H9 (cell line): ENCODE data around the gene NFKBIA. TPM values are rescaled to one million over a fixed set of nuclear protein-coding genes. Genes with fewer than 3 reads are reported as not detected.

ENCODE experiments used
- DNase-seq: peaks from one replicate; pipeline ENCODE4 v3.0.0-alpha.2; 2017
- H2AFZ ChIP-seq: one replicate; pipeline ENCODE4 v1.6.1; 2013; ENCODE audit warnings: mild to moderate bottlenecking, low read length, control low read depth, moderate library complexity
- H2AK5ac ChIP-seq: 2 replicates; pipeline ENCODE4 v1.6.1; 2013; ENCODE audit warnings: low read length, control low read depth, mixed read lengths; ENCODE audit not compliant: insufficient read length
- H2BK120ac ChIP-seq: one replicate; pipeline ENCODE4 v1.6.1; 2013; ENCODE audit warnings: low read depth, mild to moderate bottlenecking, low read length, control low read depth, inconsistent platforms; ENCODE audit not compliant: poor library complexity, severe bottlenecking
- H2BK12ac ChIP-seq: 2 replicates; pipeline ENCODE4 v1.6.1; 2013; ENCODE audit warnings: low read length, control low read depth, mixed read lengths, low read depth; ENCODE audit not compliant: insufficient read length
- H2BK15ac ChIP-seq: 2 replicates; pipeline ENCODE4 v1.6.1; 2013; ENCODE audit warnings: low read depth, low read length, control low read depth
- H2BK20ac ChIP-seq: one replicate; pipeline ENCODE4 v1.6.1; 2013; ENCODE audit warnings: low read depth, mild to moderate bottlenecking, low read length, control low read depth, inconsistent platforms; ENCODE audit not compliant: poor library complexity, severe bottlenecking
- H2BK5ac ChIP-seq: 2 replicates; pipeline ENCODE4 v1.6.1; 2013; ENCODE audit warnings: low read length, control low read depth, mixed read lengths; ENCODE audit not compliant: insufficient read length
- H3K14ac ChIP-seq: 2 replicates; pipeline ENCODE4 v1.6.1; 2013; ENCODE audit warnings: low read length, control low read depth; ENCODE audit not compliant: insufficient read depth
- H3K18ac ChIP-seq: 2 replicates; pipeline ENCODE4 v1.6.1; 2013; ENCODE audit warnings: low read depth, mild to moderate bottlenecking, mixed read lengths, low read length, control low read depth; ENCODE audit not compliant: insufficient read length
- H3K23ac ChIP-seq: 2 replicates; pipeline ENCODE4 v1.6.1; 2013; ENCODE audit warnings: low read length, control low read depth, mixed read lengths, low read depth; ENCODE audit not compliant: insufficient read length
- H3K23me2 ChIP-seq: 2 replicates; pipeline ENCODE4 v1.6.1; 2013; ENCODE audit warnings: low read depth, mild to moderate bottlenecking, mixed read lengths, low read length, control low read depth; ENCODE audit not compliant: insufficient read length, poor library complexity, severe bottlenecking
- H3K27ac ChIP-seq: 2 replicates; pipeline ENCODE4 v1.5.1; 2013; ENCODE audit warnings: low read length, control low read depth, mixed read lengths, low read depth; ENCODE audit not compliant: insufficient read length
- H3K27me3 ChIP-seq: 2 replicates; pipeline ENCODE4 v1.6.1; 2013; ENCODE audit warnings: low read length, control low read depth, inconsistent platforms; ENCODE audit not compliant: insufficient read depth
- H3K4ac ChIP-seq: 2 replicates; pipeline ENCODE4 v1.6.1; 2013; ENCODE audit warnings: low read depth, mild to moderate bottlenecking, control low read depth, inconsistent platforms, low read length, moderate library complexity
- H3K4me1 ChIP-seq: 2 replicates; pipeline ENCODE4 v1.6.1; 2013; ENCODE audit warnings: low read length, control low read depth, inconsistent platforms; ENCODE audit not compliant: insufficient read depth
- H3K4me2 ChIP-seq: 2 replicates; pipeline ENCODE4 v1.6.1; 2013; ENCODE audit warnings: low read length, control low read depth, mixed read lengths; ENCODE audit not compliant: insufficient read length, insufficient read depth
- H3K56ac ChIP-seq: 2 replicates; pipeline ENCODE4 v1.6.1; 2013; ENCODE audit warnings: low read depth, mild to moderate bottlenecking, mixed read lengths, low read length, control low read depth; ENCODE audit not compliant: insufficient read length
- H3K79me1 ChIP-seq: 2 replicates; pipeline ENCODE4 v1.6.1; 2013; ENCODE audit warnings: low read depth, mild to moderate bottlenecking, moderate library complexity, low read length, control low read depth, inconsistent platforms; ENCODE audit not compliant: insufficient read depth, poor library complexity, severe bottlenecking
- H3K79me2 ChIP-seq: 2 replicates; pipeline ENCODE4 v1.6.1; 2013; ENCODE audit warnings: low read length, control low read depth, inconsistent platforms; ENCODE audit not compliant: insufficient read depth
- H3K9ac ChIP-seq: 2 replicates; pipeline ENCODE4 v1.6.1; 2013; ENCODE audit warnings: low read length, control low read depth, mixed read lengths; ENCODE audit not compliant: insufficient read length; ENCODE audit errors: extremely low read depth
- H3K9me3 ChIP-seq: one replicate; pipeline ENCODE4 v1.6.1; 2013; ENCODE audit warnings: low read depth, low read length, inconsistent platforms; ENCODE audit not compliant: control insufficient read depth
- H3T11ph ChIP-seq: one replicate; pipeline ENCODE4 v1.6.1; 2013; ENCODE audit warnings: mild to moderate bottlenecking, low read length, control low read depth, inconsistent platforms
- H4K20me1 ChIP-seq: one replicate; pipeline ENCODE4 v1.6.1; 2013; ENCODE audit not compliant: control insufficient read depth, insufficient read length, insufficient read depth
- H4K5ac ChIP-seq: 2 replicates; pipeline ENCODE4 v1.6.1; 2013; ENCODE audit warnings: low read depth, mild to moderate bottlenecking, mixed read lengths, low read length, control low read depth; ENCODE audit not compliant: insufficient read length
- H4K8ac ChIP-seq: replicated peaks from 2 replicates; pipeline ENCODE4 v1.6.1; 2013; ENCODE audit warnings: low read length, control low read depth, mixed read lengths, low read depth; ENCODE audit not compliant: insufficient read length
- H4K91ac ChIP-seq: 2 replicates; pipeline ENCODE4 v1.6.1; 2013; ENCODE audit warnings: low read depth, mild to moderate bottlenecking, moderate library complexity, mixed read lengths, low read length, control low read depth; ENCODE audit not compliant: insufficient read length
- H3K27ac Mint-ChIP-seq, 3 experiments: 2 replicates in 2 of 3; 3 replicates in 1 of 3; pipeline ENCODE4 v1.8.0; 2020 to 2021; ENCODE audit warnings: mixed read lengths in 3 of 3, mild to moderate bottlenecking in 1 of 3, moderate library complexity in 1 of 3
- H3K27me3 Mint-ChIP-seq: 2 replicates; pipeline ENCODE4 v1.8.0; 2021; ENCODE audit warnings: low read depth, mild to moderate bottlenecking, moderate library complexity, mixed read lengths
- H3K36me3 Mint-ChIP-seq, 3 experiments: 2 replicates in 2 of 3; 3 replicates in 1 of 3; pipeline ENCODE4 v1.8.0; 2020 to 2021; ENCODE audit warnings: low read depth in 3 of 3, mixed read lengths in 3 of 3; ENCODE audit not compliant: insufficient read depth in 1 of 3
- H3K4me1 Mint-ChIP-seq, 2 experiments: 2 replicates each; pipeline ENCODE4 v1.8.0; 2020; ENCODE audit warnings: mixed read lengths in 2 of 2
- H3K4me3 Mint-ChIP-seq, 2 experiments: 2 replicates in 1 of 2; 3 replicates in 1 of 2; pipeline ENCODE4 v1.8.0; 2020 to 2021; ENCODE audit warnings: mild to moderate bottlenecking in 2 of 2, mixed read lengths in 2 of 2, moderate library complexity in 1 of 2
- H3K9me3 Mint-ChIP-seq, 2 experiments: 2 replicates in 1 of 2; 3 replicates in 1 of 2; pipeline ENCODE4 v1.8.0; 2020; ENCODE audit warnings: mild to moderate bottlenecking in 2 of 2, mixed read lengths in 2 of 2, moderate library complexity in 1 of 2
- WGBS: extraction: QIAGEN DNeasy Blood & Tissue Kit; methylation state at CpG from one replicate; pipeline ENCODE4 v1.1.7; 2013; ENCODE audit warnings: missing lambda C conversion rate, low lambda C conversion rate, mixed read lengths; ENCODE audit not compliant: insufficient read length; ENCODE audit errors: extremely low coverage; 5-methylcytosine and 5-hydroxymethylcytosine counted together
- total RNA-seq: library from RNA; stranded (reverse); gene quantifications from 2 replicates; pipeline ENCODE4 v1.2.1, GENCODE V29; 2021
- TF ChIP-seq, protein P1 (sequence below): fragments of 200-600 bp; sonication (generic); conservative IDR thresholded peaks from 3 replicates; pipeline ENCODE4 v1.8.0; 2021; ENCODE audit warnings: antibody characterized with exemption, mild to moderate bottlenecking

Gene NFKBIA
- total RNA-seq, 1 experiment from 2014 or later, result 38.4 TPM

DNA sequence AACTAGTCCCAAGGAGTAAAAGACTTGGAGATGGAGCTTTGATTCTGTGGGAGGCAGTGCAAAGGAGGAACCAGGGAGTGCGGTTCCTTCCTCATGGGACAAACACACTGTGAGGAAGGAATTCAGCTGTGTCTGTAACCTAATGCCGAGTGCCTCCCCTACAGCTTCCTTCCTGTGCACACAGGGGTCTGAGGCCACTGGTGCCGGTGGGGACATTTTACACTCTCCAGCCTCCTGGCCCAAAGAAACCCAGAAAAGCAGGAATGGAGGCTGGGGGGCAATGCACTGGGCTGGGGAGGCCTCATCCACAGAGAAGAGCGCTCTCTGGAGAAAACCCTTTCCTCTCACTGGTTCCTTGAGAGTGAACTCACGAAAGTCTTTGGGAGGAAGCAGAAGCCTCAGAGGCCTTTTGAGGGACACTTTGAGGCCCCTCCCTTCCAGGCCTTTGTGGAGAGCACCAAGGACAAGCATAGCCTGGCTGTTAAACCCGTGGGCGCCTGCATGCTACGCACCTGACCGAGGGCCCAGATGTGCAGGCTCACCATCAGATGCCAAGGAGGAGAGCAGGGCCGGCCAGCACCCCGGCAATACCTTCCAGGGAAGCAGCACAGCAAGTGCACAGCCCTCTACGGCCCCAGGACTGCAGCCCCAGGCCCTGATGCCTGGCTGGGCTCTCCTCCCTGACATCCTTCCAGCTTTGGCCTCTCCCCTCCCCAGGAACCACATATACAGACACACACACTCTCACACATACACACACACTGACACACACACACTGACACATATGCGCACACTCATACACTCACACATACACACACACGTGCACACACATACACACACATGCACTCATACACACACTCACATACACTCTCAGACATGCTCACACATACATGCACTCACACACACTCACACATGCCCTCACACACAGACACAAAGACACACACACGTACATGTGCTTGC, 52.0 kb downstream of the NFKBIA start:
- no peak overlapping the region for H2AK5ac ChIP-seq
- no peaks in the 10 kb centered on the region for H3K27me3 ChIP-seq
- no peak overlapping the region for H3K27ac ChIP-seq
- no peak overlapping the region for H3K23ac ChIP-seq
- no peak overlapping the region for H3K56ac ChIP-seq
- no peak overlapping the region for H3K9ac ChIP-seq
- no peak overlapping the region for H2BK12ac ChIP-seq
- no peak overlapping the region for H2BK120ac ChIP-seq
- H4K20me1 ChIP-seq, result no peaks in the 10 kb centered on the region
- no peaks in the 10 kb centered on the region for H3K9me3 ChIP-seq
- H2BK5ac ChIP-seq, result no peak overlapping the region
- 0 out of 2 replicates have a peak overlapping the region, but pooled peaks have one; percentile 31 for H3K14ac ChIP-seq
- no peaks in the 10 kb centered on the region; a peak in 1 of 5 replicates for H3K9me3 Mint-ChIP-seq
- no peak overlapping the region for H4K91ac ChIP-seq
- peak overlapping the region; percentile 26 for H2AFZ ChIP-seq
- H4K5ac ChIP-seq, result no peak overlapping the region
- H3K27me3 Mint-ChIP-seq, result no peaks in the 10 kb centered on the region; the same call in 1 of the 2 replicates
- no peak overlapping the region for H3K4ac ChIP-seq
- H4K8ac ChIP-seq, result no peak overlapping the region
- peaks cover 27 to 28% of the 10 kb centered on the region in 2 experiments for H3K4me1 Mint-ChIP-seq
- no peaks in the 10 kb centered on the region for H3K23me2 ChIP-seq
- H3K36me3 Mint-ChIP-seq, result no peaks in the 10 kb centered on the region
- no CpG with 5 or more reads among the region's 15 CpGs for WGBS
- no peaks in the 10 kb centered on the region for H3K79me2 ChIP-seq
- no peak for DNase-seq
- no peak overlapping the region for H3T11ph ChIP-seq
- H3K27ac Mint-ChIP-seq, result peak overlapping the region in 1 of 3 experiments; percentile 0; a peak in 1 of 7 replicates
- TF ChIP-seq, protein P1, sequence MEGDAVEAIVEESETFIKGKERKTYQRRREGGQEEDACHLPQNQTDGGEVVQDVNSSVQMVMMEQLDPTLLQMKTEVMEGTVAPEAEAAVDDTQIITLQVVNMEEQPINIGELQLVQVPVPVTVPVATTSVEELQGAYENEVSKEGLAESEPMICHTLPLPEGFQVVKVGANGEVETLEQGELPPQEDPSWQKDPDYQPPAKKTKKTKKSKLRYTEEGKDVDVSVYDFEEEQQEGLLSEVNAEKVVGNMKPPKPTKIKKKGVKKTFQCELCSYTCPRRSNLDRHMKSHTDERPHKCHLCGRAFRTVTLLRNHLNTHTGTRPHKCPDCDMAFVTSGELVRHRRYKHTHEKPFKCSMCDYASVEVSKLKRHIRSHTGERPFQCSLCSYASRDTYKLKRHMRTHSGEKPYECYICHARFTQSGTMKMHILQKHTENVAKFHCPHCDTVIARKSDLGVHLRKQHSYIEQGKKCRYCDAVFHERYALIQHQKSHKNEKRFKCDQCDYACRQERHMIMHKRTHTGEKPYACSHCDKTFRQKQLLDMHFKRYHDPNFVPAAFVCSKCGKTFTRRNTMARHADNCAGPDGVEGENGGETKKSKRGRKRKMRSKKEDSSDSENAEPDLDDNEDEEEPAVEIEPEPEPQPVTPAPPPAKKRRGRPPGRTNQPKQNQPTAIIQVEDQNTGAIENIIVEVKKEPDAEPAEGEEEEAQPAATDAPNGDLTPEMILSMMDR, result no peak
- H2BK15ac ChIP-seq, result no peak overlapping the region
- H3K4me2 ChIP-seq, result no peak overlapping the region
- H3K4me1 ChIP-seq, result peaks cover 4% of the 10 kb centered on the region; the same call in 1 of the 2 replicates
- H3K4me3 Mint-ChIP-seq, result no peak overlapping the region; a peak in 1 of 5 replicates
- H3K18ac ChIP-seq, result peak overlapping the region; percentile 53
- no peak overlapping the region for H2BK20ac ChIP-seq
- no peaks in the 10 kb centered on the region for H3K79me1 ChIP-seq
